GM06990 (cell line): ENCODE measurements around the gene GPR153.

Source experiments
- DNase-seq: peaks from one replicate; pipeline ENCODE4 v3.0.0-alpha.2; 2011; ENCODE audit not compliant: insufficient read length; ENCODE audit errors: extremely low read depth
- H3K27me3 ChIP-seq: replicated peaks from 2 replicates; pipeline ENCODE4 v1.6.0; 2011; ENCODE audit warnings: low read length; ENCODE audit not compliant: control insufficient read depth, insufficient read depth
- H3K36me3 ChIP-seq: 2 replicates; pipeline ENCODE4 v1.5.1; 2011; ENCODE audit warnings: low read length; ENCODE audit not compliant: control insufficient read depth, insufficient read depth
- H3K4me3 ChIP-seq: replicated peaks from 2 replicates; pipeline ENCODE4 v1.5.1; 2011; ENCODE audit warnings: low read depth, mild to moderate bottlenecking, control low read depth, low read length
- CTCF ChIP-seq: IDR thresholded peaks from 2 replicates; pipeline ENCODE4 v1.5.1; 2011; ENCODE audit warnings: low read length, control low read depth, mild to moderate bottlenecking, inconsistent platforms; ENCODE audit not compliant: insufficient read depth, poor library complexity, severe bottlenecking

Gene GPR153

DNA sequence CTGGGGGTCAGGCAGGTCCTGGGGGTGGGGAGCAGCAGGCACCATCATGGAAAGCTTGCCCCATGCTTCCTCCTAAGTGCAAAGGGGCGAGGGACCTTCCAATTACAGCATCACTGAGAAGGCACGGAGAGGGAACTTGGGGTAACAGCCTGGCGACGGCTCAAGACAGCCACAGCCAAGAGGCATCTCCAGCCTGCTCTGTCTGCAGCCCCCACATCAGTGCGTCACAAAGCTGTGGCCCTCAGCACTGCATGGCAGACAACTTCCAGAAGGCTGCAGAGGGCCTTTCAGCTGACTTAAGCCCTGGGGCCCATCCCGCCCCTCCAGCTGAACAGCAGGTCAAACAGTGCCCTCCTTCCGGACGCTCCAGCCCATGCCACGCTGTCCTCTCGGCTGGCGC, 13.2 kb upstream of the GPR153 start:
- Histone ChIP-seq H3K27me3 (no peaks in the 10 kb centered on the region), H3K4me3 (no peak overlapping the region), H3K36me3 (no peaks in the 10 kb centered on the region; the same call in none of the 2 replicates)
- TF ChIP-seq CTCF, result no peak
- no peak for DNase-seq

- DNase-seq, result no peak
- H3K4me3 ChIP-seq, result no peak overlapping the region
- H3K36me3 ChIP-seq, result no peaks in the 10 kb centered on the region; the same call in none of the 2 replicates
- no peak for TF ChIP-seq CTCF
- no peaks in the 10 kb centered on the region for H3K27me3 ChIP-seq
Measured at GRCh38 chr1:6273380-6273891, 12.5 kb upstream of the GPR153 start.

- H3K36me3 ChIP-seq, result no peaks in the 10 kb centered on the region; the same call in none of the 2 replicates
- H3K27me3 ChIP-seq, result no peaks in the 10 kb centered on the region
- H3K4me3 ChIP-seq, result no peak overlapping the region
- DNase-seq, result no peak
- no peak for TF ChIP-seq CTCF
Measured at GRCh38 chr1:6272868-6273267, 12.0 kb upstream of the GPR153 start.

GRCh38 chr1:6272452-6272851, 11.6 kb upstream of the GPR153 start:
- H3K27me3 ChIP-seq, result no peaks in the 10 kb centered on the region
- no peaks in the 10 kb centered on the region; the same call in none of the 2 replicates for H3K36me3 ChIP-seq
- DNase-seq, result no peak
- no peak for TF ChIP-seq CTCF
- no peak overlapping the region for H3K4me3 ChIP-seq

DNA sequence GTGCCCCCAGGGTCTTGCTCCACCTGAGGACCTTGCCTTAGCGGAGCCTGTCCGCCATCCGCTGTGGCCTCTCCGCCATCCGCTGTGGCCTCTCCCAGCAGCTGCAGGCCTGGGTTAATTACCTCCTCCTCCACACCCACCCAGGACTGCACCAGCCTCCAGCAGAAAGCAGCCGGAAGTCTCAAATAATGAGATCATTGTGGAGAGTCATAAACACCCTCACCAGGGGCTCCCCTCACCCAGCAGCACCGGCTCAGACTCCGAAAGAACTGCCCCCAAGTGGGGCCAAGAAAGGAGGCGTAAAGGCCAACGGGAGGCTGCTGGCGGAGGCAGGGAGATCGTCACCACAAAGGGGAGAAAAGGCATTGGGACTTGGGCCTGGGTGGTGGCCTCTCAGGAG, 10.7 kb upstream of the GPR153 start:
- TF ChIP-seq CTCF, result no peak
- no peaks in the 10 kb centered on the region for H3K27me3 ChIP-seq
- no peak for DNase-seq
- H3K4me3 ChIP-seq, result no peak overlapping the region
- H3K36me3 ChIP-seq, result no peaks in the 10 kb centered on the region; the same call in none of the 2 replicates

DNA sequence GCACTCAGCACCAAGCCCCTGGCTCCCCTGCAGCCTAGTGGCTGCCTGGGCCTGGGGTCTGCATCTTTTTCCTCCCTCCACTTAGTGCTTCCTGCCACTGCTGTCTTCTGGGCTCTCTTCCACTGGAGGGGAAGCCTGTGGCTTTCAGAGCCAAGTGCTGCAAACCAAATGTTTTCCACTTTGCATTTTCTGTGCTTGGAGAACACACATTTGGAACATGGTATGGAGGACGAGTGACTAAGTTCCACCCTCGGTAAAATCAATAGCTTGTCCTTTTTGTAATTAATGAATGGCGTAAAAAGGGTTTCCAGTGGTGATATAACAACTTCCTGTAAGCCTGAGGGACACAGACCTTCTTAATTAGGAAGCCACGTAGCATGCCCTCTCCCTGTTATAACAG, 10.1 kb upstream of the GPR153 start:
- Histone ChIP-seq H3K27me3 (no peaks in the 10 kb centered on the region), H3K36me3 (no peaks in the 10 kb centered on the region; the same call in none of the 2 replicates), H3K4me3 (no peak overlapping the region)
- DNase-seq, result no peak
- TF ChIP-seq CTCF, result no peak
